H54 (cell line): ENCODE measurements around the gene TDRD3.

Experiments
- DNase-seq: peaks from one replicate; pipeline ENCODE4 v3.0.0; 2011; ENCODE audit warnings: low spot score, mixed read lengths; ENCODE audit not compliant: insufficient read length
- FAIRE-seq: peaks from 3 replicates; lab custom pipeline; 2011; peaks lifted over from hg19 to GRCh38; lab: Jason Lieb, UNC
- POLR2A ChIP-seq: IDR thresholded peaks from 2 replicates; pipeline ENCODE4 v1.6.1; 2011; ENCODE audit warnings: low read depth, mild to moderate bottlenecking, low read length

The TDRD3 gene

GRCh38 chr13:60520902-60521569 lies 124.0 kb downstream of the TDRD3 start:
- TF ChIP-seq POLR2A: no peak
- FAIRE-seq: no peak

GRCh38 chr13:60538566-60538965 lies 141.5 kb downstream of the TDRD3 start:
- TF ChIP-seq POLR2A: no peak
- DNase-seq: no peak
- no peak for FAIRE-seq

More at GRCh38 chr13:60520902-60521569, 124.0 kb downstream of the TDRD3 start:
- no peak for DNase-seq

- TF ChIP-seq POLR2A: no peak
- no peak for DNase-seq
- FAIRE-seq: no peak
Measured at GRCh38 chr13:60540276-60540675, 143.3 kb downstream of the TDRD3 start.

GRCh38 chr13:60562096-60562780 lies 165.2 kb downstream of the TDRD3 start:
- FAIRE-seq: no peak
- no peak for TF ChIP-seq POLR2A

DNA sequence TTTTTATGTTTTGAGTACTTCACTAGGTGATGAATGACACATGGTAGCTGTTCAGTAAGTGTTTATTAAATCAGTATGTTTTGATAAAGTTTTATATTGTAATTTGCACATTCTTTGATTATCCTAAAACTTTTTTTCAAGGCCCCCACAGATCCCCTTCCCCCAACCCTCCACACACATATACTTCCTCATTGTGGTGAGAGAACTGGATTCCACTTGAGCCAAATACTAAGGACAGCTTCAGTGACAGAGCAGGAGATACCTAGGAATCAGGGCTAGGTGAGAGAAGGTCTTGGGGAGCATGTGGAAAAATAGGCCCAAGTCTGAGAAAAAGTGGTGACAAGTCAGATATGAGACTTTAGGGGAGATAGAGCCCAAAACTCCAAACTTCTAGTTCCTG lies 174.6 kb downstream of the TDRD3 start:
- TF ChIP-seq POLR2A: no peak
- DNase-seq (no peak), FAIRE-seq (no peak)

More at GRCh38 chr13:60562096-60562780, 165.2 kb downstream of the TDRD3 start:
- no peak for DNase-seq

DNA sequence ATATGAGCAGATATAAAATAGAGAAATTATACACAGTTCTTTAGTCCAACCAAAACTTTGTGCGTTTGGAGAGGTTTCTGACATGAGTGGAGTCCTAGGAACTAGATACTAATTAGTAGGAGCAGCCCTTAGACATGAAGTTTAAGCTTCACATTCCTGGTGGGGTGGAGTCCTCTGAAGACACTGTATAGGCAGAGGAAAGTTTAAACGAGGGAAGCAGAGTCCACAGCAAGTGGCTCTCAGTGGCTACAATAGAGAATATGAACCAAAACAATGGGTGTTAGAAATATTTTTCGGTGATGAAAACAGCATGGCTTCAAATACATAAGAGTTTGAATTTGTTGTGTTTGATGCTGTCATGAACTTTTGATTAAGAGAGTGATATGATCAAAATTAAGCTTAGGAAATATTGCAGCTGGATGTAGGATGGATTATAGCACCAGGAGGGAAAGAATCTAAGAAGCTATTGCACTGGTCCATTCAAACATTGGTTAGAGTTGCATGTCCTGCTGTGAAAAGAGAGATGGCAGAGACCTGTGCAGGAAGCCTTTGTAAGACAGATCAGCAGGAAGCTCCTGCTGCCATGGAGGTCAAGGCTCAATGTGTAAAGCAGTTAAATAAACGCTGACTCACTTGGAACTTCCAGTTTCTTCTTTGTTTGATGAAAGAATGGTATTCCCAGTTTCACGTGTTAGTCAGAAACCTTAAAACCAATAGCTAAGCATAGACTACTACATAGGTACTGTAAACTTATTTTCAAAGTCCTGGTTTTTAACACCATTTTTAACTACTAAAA lies 175.2 kb downstream of the TDRD3 start:
- no peak for TF ChIP-seq POLR2A
- peak; percentile 23 for DNase-seq
- FAIRE-seq: peak; percentile 97

GRCh38 chr13:60572855-60573254 lies 175.8 kb downstream of the TDRD3 start:
- no peak for TF ChIP-seq POLR2A
- FAIRE-seq: no peak
- no peak for DNase-seq

DNA sequence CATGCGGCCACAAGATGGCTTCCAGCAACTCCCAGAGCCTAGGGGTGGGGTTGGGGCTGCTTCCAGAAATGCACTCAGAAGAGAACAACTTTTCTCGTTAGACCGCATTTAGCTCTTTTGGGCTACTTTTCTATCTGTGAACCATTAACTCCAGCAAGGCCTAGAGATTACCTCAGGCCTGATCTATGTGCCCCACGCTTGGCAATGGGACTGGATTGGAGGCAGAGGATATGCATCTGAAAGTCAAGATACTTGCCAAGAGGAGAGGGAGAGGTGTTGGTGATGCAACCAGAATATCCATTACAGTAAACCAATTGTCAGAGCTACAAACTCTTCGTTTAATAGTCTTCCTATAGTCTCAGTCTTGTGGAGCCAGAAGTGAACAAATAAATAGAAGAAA lies 177.7 kb downstream of the TDRD3 start:
- DNase-seq (no peak), FAIRE-seq (no peak)
- no peak for TF ChIP-seq POLR2A

DNA sequence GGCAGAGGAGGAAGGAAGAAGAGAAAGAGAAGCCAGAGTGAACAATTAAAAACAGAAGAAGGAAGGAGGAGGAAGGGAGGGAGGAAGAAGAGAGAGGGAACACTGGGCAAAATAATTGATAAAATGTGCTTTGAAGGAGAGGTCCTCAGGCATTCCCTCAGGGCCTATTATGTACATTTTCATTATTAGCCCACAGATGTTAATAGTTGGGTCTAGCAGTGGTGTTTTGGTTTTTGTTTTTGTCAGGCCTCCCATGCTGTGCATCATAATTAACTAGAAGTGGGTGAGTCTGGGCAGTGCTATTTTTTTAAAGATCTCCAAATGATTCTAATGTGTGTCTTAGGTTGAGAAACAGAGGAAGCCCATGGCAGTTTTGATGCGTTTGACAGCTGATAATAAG lies 178.1 kb downstream of the TDRD3 start:
- no peak for FAIRE-seq
- TF ChIP-seq POLR2A: no peak

DNA sequence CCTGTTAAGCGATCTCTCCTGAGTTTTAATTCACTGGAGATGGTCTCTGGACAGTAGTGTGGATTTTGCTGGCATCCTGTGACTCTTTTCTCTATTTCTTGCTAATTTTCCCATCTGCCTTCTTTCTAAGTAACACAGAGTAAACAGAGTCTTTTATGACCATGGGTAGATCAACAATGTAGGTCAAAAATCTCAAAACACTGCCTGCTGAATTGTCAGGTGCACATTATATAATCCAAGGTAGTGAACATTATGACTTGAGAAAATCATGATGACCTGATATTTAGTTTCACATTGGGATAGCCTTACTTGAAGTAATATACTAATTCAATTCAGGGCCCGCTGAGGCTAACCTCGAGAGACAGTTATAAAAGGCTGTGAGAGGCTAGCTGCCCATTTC lies 180.7 kb downstream of the TDRD3 start:
- FAIRE-seq (no peak), DNase-seq (no peak)
- TF ChIP-seq POLR2A: no peak

More for the DNA sequence above, 178.1 kb downstream of the TDRD3 start:
- DNase-seq: no peak

- DNase-seq: no peak
- FAIRE-seq: no peak
- TF ChIP-seq POLR2A: no peak
Measured at GRCh38 chr13:60583196-60583888, 186.3 kb downstream of the TDRD3 start.

DNA sequence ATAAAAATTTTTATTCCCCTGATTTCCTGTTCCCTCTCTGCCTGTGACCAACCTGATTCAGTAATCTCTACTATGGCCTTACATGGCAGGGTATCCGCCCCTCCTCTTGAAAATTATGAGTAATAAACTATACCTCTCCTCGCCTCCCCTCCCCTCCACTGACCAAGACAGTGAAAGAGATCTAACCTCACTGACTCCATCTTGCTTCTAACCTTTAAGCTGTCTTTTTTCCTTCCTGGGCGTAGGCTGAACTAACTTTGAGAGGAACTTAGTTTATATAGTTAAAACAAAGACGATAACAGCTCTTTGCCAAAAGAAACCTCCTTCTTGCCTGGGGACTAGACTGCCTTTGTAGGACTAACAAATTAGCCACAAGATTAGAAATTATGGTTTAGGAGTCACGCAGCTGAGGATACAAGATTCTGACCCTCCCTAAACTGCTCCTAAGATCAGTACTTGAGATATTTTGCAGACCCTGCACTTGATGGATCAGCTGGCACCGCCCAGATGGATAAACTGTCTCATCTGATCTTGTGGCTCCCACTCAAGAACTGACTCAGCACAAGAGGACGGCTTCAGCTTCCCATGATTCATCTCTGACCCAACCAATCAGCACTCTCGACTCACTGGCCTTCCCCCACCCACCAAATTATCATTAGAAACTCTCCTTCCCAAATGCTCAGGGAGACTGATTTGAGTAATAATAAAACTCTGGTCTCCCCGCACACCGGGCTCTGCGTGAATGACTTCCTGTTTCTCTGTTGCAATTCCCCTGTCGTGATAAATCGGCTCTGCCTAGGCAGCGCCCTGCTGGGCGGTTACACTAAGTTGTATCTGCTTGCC lies 187.1 kb downstream of the TDRD3 start:
- TF ChIP-seq POLR2A: no peak
- FAIRE-seq (no peak), DNase-seq (no peak)

DNA sequence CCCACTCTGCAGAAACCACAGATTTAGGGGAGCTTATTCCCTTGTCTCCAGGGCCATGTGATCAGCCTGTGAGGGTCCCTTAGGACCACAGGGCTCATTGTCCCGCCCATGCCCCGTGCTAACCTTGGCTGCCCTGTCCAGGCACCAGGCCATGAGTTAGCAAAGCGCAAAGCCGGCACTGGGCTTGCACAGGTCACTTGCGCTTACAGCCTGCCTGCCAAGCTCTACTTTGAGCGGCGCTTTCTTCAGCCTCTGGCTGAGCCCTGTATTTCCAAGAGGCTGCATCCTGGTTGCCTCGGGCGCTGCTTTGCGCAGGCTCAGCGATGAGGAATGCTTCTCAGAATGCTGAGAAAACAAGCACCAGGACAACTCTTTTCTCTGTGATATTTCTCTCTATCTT lies 188.0 kb downstream of the TDRD3 start:
- no peak for TF ChIP-seq POLR2A
- FAIRE-seq (no peak), DNase-seq (no peak)
